Hematopoietic multipotent progenitor cell treated with erythropoietin and hydrocortisone succinate and interleukin-3 and kit ligand, for 6 days (in vitro differentiated cells): Measurements from ENCODE around the gene HABP4.

Experiments
- DNase-seq: peaks from one replicate; pipeline ENCODE4 v3.0.0-alpha.2; 2015

The HABP4 gene

GRCh38 chr9:96449845-96450612 is at the start of gene HABP4:
HABP4 (plus strand) TSS chr9:96450169; CDS start chr9:96450280, 111 bp downstream.
- DNase-seq = peak; percentile 97

GRCh38 chr9:96408409-96409280 is 41.3 kb upstream of the HABP4 start:
- no peak for DNase-seq

GRCh38 chr9:96411129-96411838 is 38.7 kb upstream of the HABP4 start:
- no peak for DNase-seq

- no peak for DNase-seq
Measured at GRCh38 chr9:96412174-96412913, 37.6 kb upstream of the HABP4 start.

- DNase-seq = peak; percentile 72
Measured at GRCh38 chr9:96413302-96414221, 36.4 kb upstream of the HABP4 start.

- peak; percentile 90 for DNase-seq
Measured at GRCh38 chr9:96417051-96417586, 32.9 kb upstream of the HABP4 start.

- no peak for DNase-seq
Measured at GRCh38 chr9:96417661-96418082, 32.3 kb upstream of the HABP4 start.

GRCh38 chr9:96418083-96418919 is 31.7 kb upstream of the HABP4 start, which contains the start of gene ZNF367:
ZNF367 (minus strand) TSS chr9:96418370; CDS start chr9:96418032, 338 bp downstream.
- peak; percentile 98 for DNase-seq

GRCh38 chr9:96418920-96419690 is 30.9 kb upstream of the HABP4 start:
- peak; percentile 91 for DNase-seq

- no peak for DNase-seq
Measured at GRCh38 chr9:96419691-96419969, 30.3 kb upstream of the HABP4 start.

GRCh38 chr9:96420468-96421219 is 29.3 kb upstream of the HABP4 start:
- peak; percentile 54 for DNase-seq

GRCh38 chr9:96423322-96423984 is 26.5 kb upstream of the HABP4 start:
- DNase-seq = no peak

- no peak for DNase-seq
Measured at GRCh38 chr9:96423985-96424336, 26.0 kb upstream of the HABP4 start.

GRCh38 chr9:96425500-96426169 is 24.3 kb upstream of the HABP4 start:
- DNase-seq = no peak

- DNase-seq = no peak
Measured at GRCh38 chr9:96429732-96430131, 20.2 kb upstream of the HABP4 start.

GRCh38 chr9:96430377-96430776 is 19.6 kb upstream of the HABP4 start:
- peak; percentile 62 for DNase-seq

- no peak for DNase-seq
Measured at GRCh38 chr9:96435345-96435744, 14.6 kb upstream of the HABP4 start.

GRCh38 chr9:96436063-96436455 is 13.9 kb upstream of the HABP4 start:
- DNase-seq = no peak
